Activated CD4-positive, alpha-beta T cell treated with anti-CD3 and anti-CD28 coated beads for 4 hours (primary cell): Measurements from ENCODE around the gene RAE1.

ENCODE experiments used
- DNase-seq, 2 donors: peaks; one replicate each; pipeline ENCODE4 v3.0.0-alpha.2; 2020

The RAE1 gene

GRCh38 chr20:57402206-57403125, 51.4 kb downstream of the RAE1 start:
- DNase-seq = no peak

- DNase-seq = no peak
Measured at GRCh38 chr20:57403216-57403615, 52.2 kb downstream of the RAE1 start.

- DNase-seq = no peak
Measured at GRCh38 chr20:57404006-57404405, 53.0 kb downstream of the RAE1 start.

- no peak for DNase-seq
Measured at GRCh38 chr20:57404419-57405072, 53.5 kb downstream of the RAE1 start.

GRCh38 chr20:57405236-57406016, 54.4 kb downstream of the RAE1 start:
- no peak for DNase-seq

GRCh38 chr20:57407541-57407956, 56.5 kb downstream of the RAE1 start:
- no peak for DNase-seq

- no peak for DNase-seq
Measured at GRCh38 chr20:57408131-57408530, 57.1 kb downstream of the RAE1 start.

GRCh38 chr20:57408536-57409233, 57.6 kb downstream of the RAE1 start:
- DNase-seq = no peak

GRCh38 chr20:57409316-57409671, 58.2 kb downstream of the RAE1 start:
- DNase-seq = no peak

- DNase-seq = no peak
Measured at GRCh38 chr20:57409672-57410397, 58.8 kb downstream of the RAE1 start.

GRCh38 chr20:57410398-57410920, 59.4 kb downstream of the RAE1 start:
- DNase-seq = no peak

- no peak for DNase-seq
Measured at GRCh38 chr20:57410924-57411323, 59.9 kb downstream of the RAE1 start.

- DNase-seq = no peak
Measured at GRCh38 chr20:57411406-57412283, 60.6 kb downstream of the RAE1 start.

GRCh38 chr20:57412347-57413029, 61.4 kb downstream of the RAE1 start:
- no peak for DNase-seq

GRCh38 chr20:57413986-57414385, 62.9 kb downstream of the RAE1 start:
- no peak for DNase-seq

GRCh38 chr20:57414867-57415592, 64.0 kb downstream of the RAE1 start:
- no peak for DNase-seq

- DNase-seq = no peak
Measured at GRCh38 chr20:57415771-57416170, 64.7 kb downstream of the RAE1 start.

GRCh38 chr20:57416296-57417022, 65.4 kb downstream of the RAE1 start:
- DNase-seq = no peak
